NCI-H69 (cell line): ENCODE data around the gene SDK2.

ENCODE experiments used
- DNase-seq: peaks from one replicate; lab custom pipeline; 2025; lab: John Stamatoyannopoulos, UW

The SDK2 gene

DNA sequence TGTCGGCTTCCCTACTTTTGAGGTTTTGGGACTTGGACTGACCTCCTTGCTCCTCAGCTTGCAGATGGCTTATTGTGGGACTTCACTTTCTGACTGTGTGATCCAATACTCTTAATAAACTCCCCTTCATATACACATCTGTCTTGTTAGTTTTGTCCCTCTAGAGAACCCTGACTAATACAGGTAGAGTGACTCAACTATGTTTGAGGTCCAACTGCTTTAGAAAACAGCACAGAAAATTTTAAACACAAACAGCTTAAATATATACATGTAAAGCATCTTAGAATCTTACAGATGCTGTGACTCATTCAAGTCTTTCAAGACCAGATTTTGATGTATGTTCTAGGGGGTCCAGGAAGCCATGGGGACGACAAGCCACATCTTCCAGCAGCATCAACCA lies 11.7 kb downstream of the SDK2 start:
- no peak for DNase-seq

DNA sequence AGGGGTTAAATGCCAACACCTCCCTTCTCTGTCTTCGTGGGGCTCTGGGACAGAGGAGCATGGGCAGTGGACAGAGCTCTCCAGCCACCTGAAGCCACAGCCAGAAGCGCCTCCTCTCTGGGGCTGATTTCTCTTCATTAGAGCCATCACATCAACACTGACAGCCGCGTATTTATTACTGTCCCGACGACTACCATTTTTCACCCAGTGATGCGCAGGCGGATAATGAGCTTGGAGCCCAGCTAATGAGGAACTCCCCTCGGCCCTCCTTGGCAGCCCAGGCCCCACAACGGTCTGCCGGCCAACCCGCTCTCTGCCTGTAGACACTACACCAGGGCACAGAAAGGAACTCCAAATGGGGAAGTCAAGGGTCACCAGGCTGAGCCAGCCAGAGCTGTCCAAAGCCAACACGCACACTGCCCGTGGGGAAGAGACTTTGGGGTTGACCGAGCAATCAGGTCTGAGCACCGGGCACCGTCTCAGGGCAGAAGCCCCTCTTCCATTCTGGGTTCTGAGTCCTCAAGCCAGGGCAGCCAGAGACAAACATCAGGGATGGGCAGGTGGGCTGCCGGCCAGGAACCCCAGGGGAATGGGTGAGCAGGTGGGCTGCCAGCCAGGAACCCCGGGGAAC lies 13.2 kb downstream of the SDK2 start:
- DNase-seq: no peak

DNA sequence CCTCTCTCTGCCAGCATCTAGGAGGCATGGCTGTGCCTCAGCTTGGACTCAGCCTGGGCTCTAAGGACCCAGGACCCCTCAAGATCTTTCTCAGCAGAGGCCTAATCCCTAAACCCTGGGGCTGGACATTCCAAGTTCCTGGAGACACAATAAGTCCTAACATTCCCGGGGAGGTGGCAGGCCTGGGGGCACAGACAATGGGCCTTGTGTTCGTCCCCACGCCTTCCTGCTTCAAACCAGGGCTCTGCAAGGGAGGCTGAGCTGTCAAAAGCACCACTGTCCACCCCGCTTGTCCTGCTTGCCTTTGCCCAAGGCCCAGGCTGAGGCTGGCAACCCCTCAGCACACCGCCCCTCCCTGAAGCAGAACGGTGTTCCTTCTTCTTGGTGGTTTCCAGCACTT lies 13.7 kb downstream of the SDK2 start:
- no peak for DNase-seq

DNA sequence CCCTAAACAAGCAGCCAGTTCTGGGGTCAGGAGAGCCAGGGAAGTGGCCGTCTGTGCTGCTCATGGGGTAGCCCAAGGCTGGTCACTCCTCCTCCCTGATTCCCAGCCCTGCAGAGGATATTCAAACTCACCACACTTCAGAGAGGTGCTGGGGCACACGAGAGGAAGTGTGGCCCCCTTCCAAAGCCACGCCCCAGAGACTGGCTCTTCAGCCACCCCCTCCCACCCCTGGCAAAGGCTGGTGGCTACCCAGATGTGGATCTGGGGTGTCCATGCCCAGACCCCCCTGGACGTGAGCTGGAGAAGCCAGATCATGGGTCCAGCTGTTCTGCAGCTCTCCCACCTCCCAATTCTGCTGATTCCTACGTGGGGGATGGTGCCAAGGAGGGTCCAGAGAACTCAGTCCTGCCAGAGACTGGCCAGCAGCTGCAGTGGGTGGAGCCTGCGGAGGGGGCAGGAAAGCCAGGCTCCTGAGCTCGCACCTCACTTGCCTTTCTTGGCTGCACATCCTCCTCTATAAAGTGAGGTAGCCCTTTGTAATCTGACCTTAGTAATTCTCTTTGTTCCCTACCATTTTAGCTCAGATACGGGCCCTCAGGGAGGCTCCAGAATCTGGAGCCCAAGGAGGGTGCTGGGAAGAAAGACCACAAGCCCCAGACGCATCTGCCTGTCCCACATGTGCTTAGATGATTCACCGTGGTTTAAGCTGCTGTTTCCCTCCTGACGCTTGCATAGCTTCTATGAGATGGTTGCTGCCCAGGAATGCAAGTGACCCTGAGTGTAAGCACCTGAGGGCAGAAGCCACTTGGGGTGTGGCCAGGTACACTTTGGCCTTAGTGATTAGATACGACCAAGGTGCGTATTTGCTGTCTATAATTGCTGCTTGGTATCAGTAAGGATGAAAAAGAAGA lies 15.3 kb downstream of the SDK2 start:
- DNase-seq: no peak

DNA sequence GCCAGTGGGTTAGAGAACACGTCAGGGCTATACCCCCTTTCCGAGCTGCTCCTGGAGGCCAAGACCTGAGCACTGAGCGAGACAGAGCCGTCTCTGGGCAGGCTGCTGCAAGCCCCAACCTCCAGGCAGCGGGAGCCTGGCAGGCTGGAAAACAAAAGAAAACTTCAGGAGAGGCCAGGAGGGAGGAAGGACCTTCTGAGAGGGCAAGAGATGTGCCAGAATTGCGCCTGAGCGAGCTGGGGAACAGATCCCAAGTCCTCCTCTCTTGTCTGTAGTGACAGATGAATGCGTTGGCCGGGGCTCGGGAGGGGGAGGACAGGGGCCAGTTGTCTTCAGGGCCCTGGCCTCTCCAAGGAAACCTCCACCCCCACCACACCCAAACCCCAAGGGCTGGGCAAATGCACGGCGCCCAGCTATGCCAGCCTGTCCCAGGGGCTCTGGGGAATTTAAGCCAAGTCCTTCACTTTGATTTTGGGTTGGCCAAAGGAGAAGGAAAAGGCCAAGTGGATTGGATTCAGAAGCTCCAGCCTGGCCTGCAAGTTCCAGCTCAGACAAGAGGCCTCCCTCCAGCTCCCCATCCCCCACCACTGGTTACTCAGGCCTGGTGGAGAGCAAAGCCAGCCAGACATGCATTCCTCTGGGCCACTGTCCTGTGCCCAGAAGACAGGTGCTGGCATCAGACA lies 18.1 kb downstream of the SDK2 start:
- no peak for DNase-seq

DNA sequence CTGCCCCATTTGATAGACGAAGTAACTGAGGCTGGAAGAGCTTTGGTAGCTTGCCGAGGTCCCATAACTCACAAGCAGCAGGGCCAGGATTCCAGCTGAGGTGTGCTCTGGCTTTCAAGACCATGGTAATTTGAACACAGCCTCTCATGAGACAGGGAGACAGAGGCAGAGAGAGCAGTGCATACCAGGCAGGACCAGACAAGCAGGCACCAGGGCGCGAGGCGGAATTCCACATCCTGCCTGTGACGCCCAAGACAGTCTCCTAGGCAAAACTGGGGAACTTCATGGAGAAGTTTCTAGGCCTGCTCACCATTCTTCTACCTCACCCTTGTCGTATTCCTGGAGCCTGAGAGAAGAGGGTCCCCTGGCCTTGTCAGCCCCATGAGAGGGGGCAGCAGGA lies 19.2 kb downstream of the SDK2 start:
- no peak for DNase-seq

DNA sequence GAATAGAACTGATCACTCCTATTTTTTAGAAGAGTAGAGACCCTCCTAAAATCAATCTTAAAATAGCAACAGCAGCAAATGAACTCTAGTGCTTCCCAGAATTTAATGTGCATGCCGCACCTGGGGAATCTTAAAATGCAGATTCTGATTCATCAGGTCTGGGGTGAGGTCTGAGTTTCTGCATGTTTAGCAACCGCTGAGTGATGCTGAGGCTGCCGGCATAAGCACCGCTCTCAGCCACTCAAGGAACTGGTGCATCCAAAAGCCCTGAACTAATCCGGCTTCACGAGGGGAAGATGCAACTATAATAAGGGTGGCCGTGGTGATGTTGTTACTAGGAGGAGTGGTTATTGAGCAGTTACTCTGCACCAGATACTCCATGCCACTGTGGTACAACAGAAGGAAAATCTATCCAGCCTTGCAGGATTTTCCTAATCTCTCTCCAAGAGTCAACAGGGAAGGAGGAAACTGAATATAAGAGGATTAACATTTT lies 19.7 kb downstream of the SDK2 start:
- no peak for DNase-seq

DNA sequence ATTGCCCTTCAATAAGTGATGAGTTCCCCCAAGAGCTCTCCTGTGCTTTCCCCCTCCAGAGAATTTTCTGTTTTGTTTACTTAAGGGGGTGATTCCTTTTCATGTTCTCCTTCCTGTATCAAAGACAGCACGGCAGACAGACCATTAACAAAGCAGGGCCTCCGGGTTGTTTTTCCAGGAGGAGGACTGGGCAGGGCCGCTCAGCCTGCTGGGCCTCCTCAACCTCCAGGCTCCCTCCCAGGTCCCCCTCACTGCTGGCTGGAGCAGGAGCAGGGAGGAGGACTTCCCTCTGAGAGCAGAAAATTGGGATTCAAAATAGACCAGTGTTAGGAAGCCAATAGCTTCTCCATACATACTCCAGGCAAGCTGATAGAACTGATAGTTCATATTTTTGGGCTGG lies 20.4 kb downstream of the SDK2 start:
- no peak for DNase-seq

DNA sequence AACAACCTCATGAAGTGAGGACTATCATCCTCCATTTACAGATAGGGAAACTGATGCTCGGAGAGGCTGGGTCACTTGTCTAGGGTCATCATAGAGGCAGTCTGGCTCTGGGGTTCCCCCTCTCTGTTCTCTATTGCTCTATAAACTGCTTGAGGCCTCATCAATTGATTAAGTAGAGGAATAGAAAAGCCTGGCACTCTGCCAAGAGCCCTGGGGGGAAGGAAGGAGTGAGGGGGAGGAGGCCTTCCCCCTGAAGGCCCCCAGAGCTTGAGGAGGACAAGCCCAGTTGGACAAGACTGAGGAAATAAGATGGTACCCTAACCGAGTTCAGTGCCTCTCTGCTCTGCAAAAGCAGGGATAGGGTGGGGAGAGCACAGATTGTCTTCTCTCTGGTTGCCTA lies 21.0 kb downstream of the SDK2 start:
- no peak for DNase-seq

DNA sequence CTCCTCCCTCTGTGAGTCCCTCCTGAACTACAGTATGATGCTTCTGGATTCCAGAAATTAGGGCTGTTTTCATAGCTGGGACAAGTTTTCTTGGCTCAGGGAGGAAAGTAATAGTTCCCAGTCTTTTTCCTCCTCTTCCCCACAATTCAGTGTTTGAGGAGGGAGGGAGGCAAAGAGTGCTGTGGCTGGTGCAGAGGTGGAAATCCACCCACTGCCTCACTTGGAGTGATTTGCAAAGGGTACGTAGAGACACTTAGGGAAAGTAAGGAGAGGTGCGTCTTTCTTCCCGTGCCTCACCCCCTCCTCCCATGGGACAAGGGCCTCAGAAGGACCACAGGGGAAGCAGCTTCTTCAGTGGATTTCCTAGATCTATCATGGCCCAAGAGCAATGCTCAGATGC lies 21.9 kb downstream of the SDK2 start:
- no peak for DNase-seq

DNA sequence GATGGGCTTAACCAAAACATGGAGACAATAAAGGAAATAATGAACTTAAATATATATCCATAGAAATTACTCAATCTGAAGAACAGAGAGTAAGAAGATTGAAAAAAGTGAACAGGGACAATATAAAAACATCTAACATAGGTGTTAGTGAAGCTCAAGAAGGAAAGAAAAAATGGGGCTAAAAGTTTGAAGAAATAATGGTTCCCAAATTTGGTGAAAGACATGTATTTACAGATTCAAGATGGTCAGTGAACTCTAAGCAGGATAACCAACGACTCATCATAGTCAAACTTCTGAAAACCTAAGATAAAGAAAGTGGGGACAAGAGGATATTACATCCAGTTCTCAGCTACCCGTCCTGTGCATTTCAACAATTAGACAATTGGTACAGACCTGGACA lies 22.6 kb downstream of the SDK2 start:
- no peak for DNase-seq

DNA sequence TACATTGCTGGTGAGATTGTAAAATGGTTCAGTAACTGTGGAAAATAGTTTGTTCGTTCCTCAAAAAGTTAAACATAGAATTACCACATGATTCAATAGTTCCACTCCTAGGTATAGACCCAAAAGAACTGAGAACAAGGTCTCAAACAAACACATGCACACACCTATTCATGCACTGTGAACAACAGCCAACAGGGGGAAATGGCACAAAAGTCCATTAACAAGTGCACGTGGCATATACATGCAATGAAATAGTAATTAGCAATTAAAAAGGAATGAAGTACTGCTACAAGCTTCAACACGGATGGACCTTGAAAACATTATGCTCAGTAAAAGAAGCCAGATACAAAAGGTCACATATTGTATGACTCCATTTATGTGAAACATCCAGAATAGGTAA lies 23.8 kb downstream of the SDK2 start:
- no peak for DNase-seq

DNA sequence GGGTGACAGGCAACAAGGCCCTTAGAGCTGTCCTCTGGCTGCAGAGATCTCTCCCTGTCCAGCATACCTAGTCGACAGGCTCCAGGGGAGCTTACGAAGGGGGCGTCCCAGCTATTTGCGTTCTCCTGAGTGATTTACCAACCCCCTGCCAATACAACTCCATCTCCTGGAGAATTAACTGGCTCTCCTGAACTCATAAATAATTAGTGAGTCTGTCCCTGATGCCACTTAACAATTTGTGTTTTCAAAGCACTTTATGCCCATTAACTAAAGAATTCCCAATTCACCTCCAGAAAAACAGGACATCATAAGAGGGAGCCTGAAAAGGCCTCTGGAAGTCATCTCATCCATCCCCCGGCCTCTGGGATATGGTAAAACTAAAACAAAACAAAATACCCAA lies 26.7 kb downstream of the SDK2 start:
- DNase-seq: no peak

DNA sequence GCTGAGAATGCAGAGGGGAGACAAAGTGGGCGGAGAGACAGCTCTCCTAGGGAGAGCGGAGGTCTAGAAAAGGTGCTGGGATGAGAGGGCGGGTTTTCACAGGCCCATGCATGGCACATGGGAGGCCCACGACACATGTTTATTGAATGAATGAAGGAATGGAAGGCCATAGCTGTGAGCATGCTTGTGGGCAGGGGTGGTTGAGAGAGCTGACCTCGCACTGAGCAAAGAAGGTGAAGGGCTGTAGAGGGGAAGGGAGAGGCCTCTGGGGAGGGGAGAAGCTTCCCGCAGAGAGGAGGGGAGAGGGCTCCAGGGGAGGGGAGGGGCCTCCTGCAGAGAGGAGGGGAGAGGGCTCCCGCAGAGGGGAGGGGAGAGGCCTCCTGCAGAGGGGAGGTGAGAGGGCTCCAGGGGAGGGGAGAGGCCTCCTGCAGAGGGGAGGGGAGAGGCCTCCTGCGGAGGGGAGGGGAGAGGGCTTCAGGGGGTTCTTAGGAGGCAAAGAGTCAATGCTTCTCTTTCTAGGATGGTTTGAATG lies 27.3 kb downstream of the SDK2 start:
- no peak for DNase-seq

DNA sequence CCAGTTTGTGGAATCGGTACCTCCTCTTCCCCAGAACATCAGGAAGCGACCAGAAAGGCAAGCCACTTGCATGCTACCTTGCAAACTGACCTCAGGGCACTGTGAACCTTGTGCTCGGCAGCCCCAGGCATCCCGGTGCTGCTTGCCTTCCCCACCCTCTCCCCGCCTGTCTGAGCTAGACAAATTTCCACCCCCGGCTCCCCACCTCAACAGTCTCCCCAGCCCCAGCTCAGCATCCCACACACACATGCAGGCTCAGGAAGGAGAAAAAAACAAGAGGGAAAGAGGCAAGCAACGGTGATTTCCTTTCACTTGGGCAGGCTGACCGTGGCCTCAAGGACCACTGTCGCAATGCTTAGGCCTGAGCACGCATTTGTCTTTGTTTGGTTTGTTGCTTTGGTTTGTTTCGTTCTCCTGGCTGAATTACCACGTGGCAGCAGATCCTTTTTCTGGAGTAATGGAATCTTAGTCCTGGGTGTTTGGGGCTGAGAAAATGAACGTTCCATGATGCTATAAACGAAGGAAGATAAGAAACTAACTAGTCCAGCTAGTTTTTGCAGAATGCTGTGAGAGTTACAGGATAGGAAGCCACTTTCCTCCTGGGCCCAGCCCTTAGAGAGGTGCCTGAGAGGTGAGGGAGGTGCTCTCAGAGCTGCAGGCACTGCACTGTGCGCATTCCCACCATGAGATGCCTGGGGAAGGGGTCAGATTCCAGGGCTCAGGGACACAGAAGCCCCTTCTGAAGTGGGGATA lies 27.9 kb downstream of the SDK2 start:
- no peak for DNase-seq

DNA sequence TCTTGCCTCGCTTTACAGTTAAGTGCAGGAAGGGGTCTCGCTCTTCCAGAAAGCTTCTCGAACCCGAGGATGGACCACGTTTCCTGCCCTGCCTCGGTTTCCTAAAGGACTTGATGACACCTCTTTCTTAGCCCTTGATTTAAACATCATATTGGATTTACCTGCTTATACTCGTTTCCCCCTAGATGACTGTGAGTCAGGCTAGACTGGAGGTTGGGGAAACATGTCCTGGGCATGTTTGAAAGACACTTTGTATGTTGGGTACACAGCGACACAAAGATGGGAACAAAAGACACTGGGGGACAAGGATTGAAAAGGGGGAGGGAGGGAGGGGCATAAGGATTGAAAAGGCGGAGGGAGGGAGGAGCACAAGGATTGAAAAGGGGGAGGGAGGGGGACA lies 30.0 kb downstream of the SDK2 start:
- DNase-seq: no peak

DNA sequence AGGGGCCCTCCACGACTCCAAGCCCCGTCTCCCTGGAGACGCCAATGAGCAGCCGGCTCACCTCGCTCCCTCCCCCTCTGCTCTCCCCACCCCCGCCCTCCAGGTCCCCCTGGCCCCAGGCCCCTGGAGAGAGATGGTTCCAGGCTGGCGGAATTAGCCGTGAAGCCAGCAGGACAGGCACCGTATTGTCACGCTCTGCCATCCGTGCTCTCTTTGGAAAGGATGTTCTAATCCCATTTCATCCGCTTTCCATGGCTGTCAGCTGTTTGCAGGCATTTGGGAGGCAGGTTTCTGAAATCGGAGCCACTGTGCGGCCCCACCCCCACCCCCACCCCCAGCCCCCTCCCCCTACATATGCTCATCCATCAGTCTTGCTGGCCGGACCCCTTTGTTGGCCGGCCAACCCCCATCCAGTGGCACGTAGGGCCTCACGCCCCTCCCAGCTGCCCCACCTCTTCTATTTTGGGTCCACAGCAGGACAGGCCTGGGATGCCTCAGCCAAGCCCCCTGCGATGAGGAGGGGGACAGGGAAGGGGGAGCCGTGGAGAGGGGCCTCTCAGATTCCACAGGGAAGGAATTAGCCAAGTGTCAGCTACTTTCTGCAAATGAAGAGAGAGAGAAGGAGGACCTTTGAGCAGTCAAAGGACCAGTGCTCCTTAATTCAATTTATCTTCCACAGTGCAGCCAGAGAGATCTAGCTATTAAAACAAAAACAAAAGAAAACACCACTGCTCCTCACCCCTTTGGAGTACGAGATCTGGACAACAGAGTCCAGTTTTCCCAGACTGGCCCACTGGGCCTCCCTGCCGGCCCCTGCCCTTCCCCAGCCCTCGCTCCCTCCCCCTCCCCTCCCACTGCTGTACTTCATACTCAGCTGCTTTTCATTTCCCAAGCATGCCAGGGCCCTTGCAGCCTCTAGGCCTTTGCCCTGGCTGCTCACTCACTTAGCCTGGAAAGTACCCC lies 30.7 kb downstream of the SDK2 start:
- no peak for DNase-seq

DNA sequence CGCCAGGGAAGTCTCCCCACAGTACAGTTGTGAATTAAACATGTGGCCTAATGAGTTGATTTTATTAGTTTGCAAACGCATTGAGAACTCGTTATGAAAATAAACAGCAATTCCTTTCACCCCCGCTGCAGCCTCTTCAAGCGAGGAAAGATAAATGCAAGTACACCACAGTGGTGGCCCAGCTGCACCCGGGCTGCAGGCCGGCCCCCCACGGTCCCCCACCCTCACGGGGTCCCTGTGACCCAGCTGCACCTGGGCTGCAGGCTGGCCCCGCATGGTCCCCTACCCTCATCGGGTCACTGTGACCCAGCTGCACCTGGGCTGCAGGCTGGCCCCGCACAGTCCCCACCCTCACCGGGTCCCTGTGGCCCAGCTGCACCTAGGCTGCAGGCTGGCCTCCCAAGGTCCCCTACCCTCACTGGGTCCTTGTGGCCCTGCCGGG lies 32.2 kb downstream of the SDK2 start:
- DNase-seq: no peak

DNA sequence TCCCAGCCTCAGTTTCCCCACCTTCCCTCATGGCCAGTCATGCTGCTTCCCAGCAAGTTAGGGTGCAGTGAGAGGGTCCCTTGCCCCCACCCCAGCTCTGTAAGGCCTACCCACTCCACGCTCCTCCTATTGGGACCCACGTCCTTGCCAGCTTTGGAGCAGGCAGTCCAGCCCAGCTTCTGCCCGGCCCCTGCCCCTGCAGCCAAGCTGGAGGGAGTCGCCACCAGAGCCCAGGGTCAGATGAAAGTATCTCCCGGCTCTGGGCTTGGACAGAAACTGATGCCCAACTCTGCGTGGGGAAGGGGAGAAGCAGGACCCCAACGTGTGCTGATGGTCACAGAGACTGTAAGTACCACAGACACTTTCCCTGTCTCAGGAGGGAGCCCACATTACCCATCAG lies 32.6 kb downstream of the SDK2 start:
- no peak for DNase-seq

DNA sequence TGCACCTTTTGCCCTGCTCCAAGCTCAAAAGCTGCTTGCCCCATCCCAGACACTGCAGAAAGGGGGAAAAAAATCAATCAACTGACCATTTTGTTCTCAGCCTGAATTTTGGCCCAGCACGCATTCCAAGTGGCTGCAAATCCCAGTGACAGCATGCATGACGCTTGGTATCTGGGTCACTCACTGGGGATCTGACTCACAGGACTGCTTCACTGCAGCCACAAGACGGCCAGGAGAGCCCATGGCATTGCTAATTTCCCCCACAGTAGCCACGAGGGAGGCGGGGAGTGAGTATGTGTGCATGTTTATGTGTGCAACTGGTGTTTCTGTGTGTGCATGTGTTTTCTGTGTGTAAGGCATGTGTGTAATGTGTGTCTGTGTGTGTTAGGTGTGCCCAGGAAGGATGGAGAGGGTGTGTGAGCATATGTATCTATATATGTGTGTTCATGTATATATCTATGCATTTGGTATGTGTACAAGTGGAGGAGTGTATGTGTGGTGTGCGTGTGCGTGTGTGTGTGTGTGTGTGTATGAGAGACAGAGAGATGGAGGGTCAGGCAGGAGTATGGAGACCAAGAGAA lies 33.8 kb downstream of the SDK2 start:
- DNase-seq: no peak
